ENCODE measurements around the gene CASKIN1.

The CASKIN1 gene

GRCh38 chr16:2159175-2159838 is 37.1 kb downstream of the CASKIN1 start:
- Histone ChIP-seq H3K36me3 (ENCODE audit: control insufficient read depth in 1 of 2, insufficient read depth in 2 of 2, low read length in 2 of 2) (peaks cover 9 to 11% of the 10 kb centered on the region in 2 experiments), H3K23ac (ENCODE audit: low read length) (no peak overlapping the region), H3K4me2 (ENCODE audit: low read length) (no peak overlapping the region), H2BK120ac (ENCODE audit: insufficient read depth, low read length, poor library complexity) (no peak overlapping the region), H2BK12ac (ENCODE audit: low read length) (no peak overlapping the region), H3K14ac (ENCODE audit: low read length) (no peak overlapping the region), H4K8ac (ENCODE audit: low read depth, low read length) (no peak overlapping the region), H3K79me2 (ENCODE audit: control insufficient read depth, insufficient read depth, low read length, poor library complexity) (peaks cover 48% of the 10 kb centered on the region), H2BK5ac (ENCODE audit: low read depth, low read length, poor library complexity) (no peak overlapping the region), H3K9me3 (ENCODE audit: insufficient read depth, low read depth, low read length) (peaks cover 4% of the 10 kb centered on the region), H2AFZ (ENCODE audit: insufficient read depth, low read length, poor library complexity) (no peak overlapping the region), H3K4me1 (ENCODE audit: control insufficient read depth in 1 of 2, insufficient read depth in 2 of 2, low read length in 2 of 2) (peaks cover 9 to 12% of the 10 kb centered on the region in 2 experiments), H3K79me1 (ENCODE audit: low read length) (peaks cover 11% of the 10 kb centered on the region), H2AK5ac (ENCODE audit: low read length) (no peak overlapping the region), H3K9ac (ENCODE audit: low read length) (no peak overlapping the region), H3K4me3 (ENCODE audit: low read depth, low read length) (no peak overlapping the region), H3K27me3 (ENCODE audit: insufficient read depth, low read length) (no peaks in the 10 kb centered on the region), H4K91ac (ENCODE audit: low read depth, low read length) (no peak overlapping the region), H3K18ac (ENCODE audit: low read length) (no peak overlapping the region), H4K12ac (ENCODE audit: low read depth, low read length) (no peak overlapping the region), H3K27ac (ENCODE audit: low read depth, low read length) (no peak overlapping the region), H3K4ac (ENCODE audit: low read depth, low read length) (peak overlapping the region; percentile 78)
- DNase-seq: no peak
- WGBS (ENCODE audit: extremely low coverage, insufficient coverage, insufficient read length): no CpG with 5 or more reads among the region's 24 CpGs

GRCh38 chr16:2158262-2158638 is 38.2 kb downstream of the CASKIN1 start:
- no CpG with 5 or more reads among the region's 15 CpGs for WGBS (ENCODE audit: extremely low coverage, insufficient coverage, insufficient read length)
- Histone ChIP-seq H2BK5ac (ENCODE audit: low read depth, low read length, poor library complexity) (no peak overlapping the region), H3K4me2 (ENCODE audit: low read length) (no peak overlapping the region)

DNA sequence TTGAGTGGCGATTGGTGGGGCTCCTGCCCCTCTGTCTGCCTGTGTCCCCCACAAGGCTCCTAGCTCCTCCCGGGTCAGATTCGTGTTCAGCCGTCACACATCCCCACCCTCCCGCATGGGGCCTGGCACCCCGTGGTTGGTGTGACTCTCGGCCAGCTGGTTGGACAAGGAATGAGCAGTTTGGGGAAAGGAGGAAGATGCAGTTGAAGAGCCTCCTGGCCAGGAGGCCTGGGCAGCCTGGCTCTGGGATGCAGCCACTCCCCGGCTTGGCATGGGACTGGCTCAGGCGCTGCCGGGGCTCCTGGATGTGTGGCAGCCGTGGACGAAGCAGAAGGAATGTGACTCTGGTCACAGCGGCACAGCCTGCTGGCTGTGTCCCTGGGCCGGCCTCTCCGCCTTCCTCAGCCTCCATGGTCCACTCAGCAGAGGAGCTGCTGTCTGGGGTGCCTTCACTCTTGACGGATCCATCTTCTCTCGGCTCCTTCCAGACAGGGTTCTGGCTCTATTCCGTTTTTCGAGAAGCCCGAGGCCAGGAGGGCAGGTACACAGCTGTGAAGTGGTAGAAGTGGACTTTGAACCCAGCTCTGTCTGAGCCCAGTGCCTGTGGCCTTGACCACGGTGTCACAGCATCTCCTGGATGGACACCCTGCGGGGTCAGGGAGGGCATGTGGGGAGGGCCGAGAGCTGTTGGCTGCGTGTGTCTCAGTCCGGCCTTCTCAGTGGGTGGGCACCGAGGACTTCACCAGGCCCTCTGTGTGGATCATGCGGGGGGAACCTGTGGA is 38.7 kb downstream of the CASKIN1 start:
- H3K79me2 ChIP-seq (ENCODE audit: control insufficient read depth, insufficient read depth, low read length, poor library complexity): peaks cover 58% of the 10 kb centered on the region
- H3K4me2 ChIP-seq (ENCODE audit: low read length): no peak overlapping the region
- no peak overlapping the region for H4K91ac ChIP-seq (ENCODE audit: low read depth, low read length)
- H3K27me3 ChIP-seq (ENCODE audit: insufficient read depth, low read length): no peaks in the 10 kb centered on the region
- no peak overlapping the region for H2AFZ ChIP-seq (ENCODE audit: insufficient read depth, low read length, poor library complexity)
- H3K23ac ChIP-seq (ENCODE audit: low read length): no peak overlapping the region
- peak overlapping the region; percentile 78 for H3K4ac ChIP-seq (ENCODE audit: low read depth, low read length)
- no peak overlapping the region for H3K4me3 ChIP-seq (ENCODE audit: low read depth, low read length)
- H4K12ac ChIP-seq (ENCODE audit: low read depth, low read length): no peak overlapping the region
- H3K9ac ChIP-seq (ENCODE audit: low read length): no peak overlapping the region
- peaks cover 5% of the 10 kb centered on the region for H3K9me3 ChIP-seq (ENCODE audit: insufficient read depth, low read depth, low read length)
- H3K14ac ChIP-seq (ENCODE audit: low read length): no peak overlapping the region
- no peak for DNase-seq
- no peak overlapping the region for H2BK120ac ChIP-seq (ENCODE audit: insufficient read depth, low read length, poor library complexity)
- H2BK5ac ChIP-seq (ENCODE audit: low read depth, low read length, poor library complexity): no peak overlapping the region
- H3K18ac ChIP-seq (ENCODE audit: low read length): no peak overlapping the region
- H3K4me1 ChIP-seq (ENCODE audit: control insufficient read depth in 1 of 2, insufficient read depth in 2 of 2, low read length in 2 of 2): peaks cover 19 to 24% of the 10 kb centered on the region in 2 experiments
- H3K36me3 ChIP-seq (ENCODE audit: control insufficient read depth in 1 of 2, insufficient read depth in 2 of 2, low read length in 2 of 2): peaks cover 17 to 21% of the 10 kb centered on the region in 2 experiments
- H4K8ac ChIP-seq (ENCODE audit: low read depth, low read length): no peak overlapping the region
- H2BK12ac ChIP-seq (ENCODE audit: low read length): no peak overlapping the region
- no peak overlapping the region for H2AK5ac ChIP-seq (ENCODE audit: low read length)
- WGBS (ENCODE audit: extremely low coverage, insufficient coverage, insufficient read length): no CpG with 5 or more reads among the region's 27 CpGs
- H3K79me1 ChIP-seq (ENCODE audit: low read length): peaks cover 20% of the 10 kb centered on the region
- H3K27ac ChIP-seq (ENCODE audit: low read depth, low read length): no peak overlapping the region

More at GRCh38 chr16:2158262-2158638, 38.2 kb downstream of the CASKIN1 start:
- Histone ChIP-seq H2AK5ac (ENCODE audit: low read length) (no peak overlapping the region), H3K4ac (ENCODE audit: low read depth, low read length) (peak overlapping the region; percentile 78), H3K9ac (ENCODE audit: low read length) (no peak overlapping the region), H3K27ac (ENCODE audit: low read depth, low read length) (no peak overlapping the region), H4K8ac (ENCODE audit: low read depth, low read length) (no peak overlapping the region), H4K12ac (ENCODE audit: low read depth, low read length) (no peak overlapping the region), H3K36me3 (ENCODE audit: control insufficient read depth in 1 of 2, insufficient read depth in 2 of 2, low read length in 2 of 2) (peaks cover 12 to 15% of the 10 kb centered on the region in 2 experiments), H4K91ac (ENCODE audit: low read depth, low read length) (no peak overlapping the region), H3K79me2 (ENCODE audit: control insufficient read depth, insufficient read depth, low read length, poor library complexity) (peaks cover 57% of the 10 kb centered on the region), H3K9me3 (ENCODE audit: insufficient read depth, low read depth, low read length) (peaks cover 3% of the 10 kb centered on the region), H2AFZ (ENCODE audit: insufficient read depth, low read length, poor library complexity) (no peak overlapping the region), H3K23ac (ENCODE audit: low read length) (no peak overlapping the region), H3K18ac (ENCODE audit: low read length) (no peak overlapping the region), H3K79me1 (ENCODE audit: low read length) (peaks cover 18% of the 10 kb centered on the region), H2BK12ac (ENCODE audit: low read length) (no peak overlapping the region), H3K4me1 (ENCODE audit: control insufficient read depth in 1 of 2, insufficient read depth in 2 of 2, low read length in 2 of 2) (peaks cover 13 to 22% of the 10 kb centered on the region in 2 experiments), H3K27me3 (ENCODE audit: insufficient read depth, low read length) (no peaks in the 10 kb centered on the region), H3K14ac (ENCODE audit: low read length) (no peak overlapping the region), H2BK120ac (ENCODE audit: insufficient read depth, low read length, poor library complexity) (no peak overlapping the region), H3K4me3 (ENCODE audit: low read depth, low read length) (no peak overlapping the region)
- no peak for DNase-seq

DNA sequence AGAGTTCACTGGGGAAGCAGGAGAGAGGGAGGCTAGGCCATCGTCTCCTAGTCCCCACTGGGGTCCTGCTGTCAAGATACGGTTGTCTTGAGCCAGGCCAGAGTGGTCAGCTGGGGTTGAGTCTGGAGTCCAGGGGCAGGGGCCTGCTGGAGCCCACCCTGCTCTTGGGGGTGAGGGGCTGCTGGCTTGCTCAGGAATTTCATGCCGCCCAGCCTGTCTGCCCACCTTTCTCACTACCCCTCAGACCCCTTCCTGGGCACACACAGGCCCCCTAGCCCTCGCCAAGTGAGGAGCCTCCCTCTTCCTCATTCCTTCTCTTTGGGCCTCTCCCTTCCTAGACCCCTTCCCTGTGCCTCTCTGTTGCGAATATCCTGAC is 39.6 kb downstream of the CASKIN1 start:
- Histone ChIP-seq H2BK5ac (ENCODE audit: low read depth, low read length, poor library complexity) (no peak overlapping the region), H3K27me3 (ENCODE audit: insufficient read depth, low read length) (no peaks in the 10 kb centered on the region), H3K4ac (ENCODE audit: low read depth, low read length) (peak overlapping the region; percentile 78), H2BK120ac (ENCODE audit: insufficient read depth, low read length, poor library complexity) (no peak overlapping the region), H3K79me1 (ENCODE audit: low read length) (peaks cover 20% of the 10 kb centered on the region), H3K18ac (ENCODE audit: low read length) (no peak overlapping the region), H2BK12ac (ENCODE audit: low read length) (no peak overlapping the region), H3K14ac (ENCODE audit: low read length) (no peak overlapping the region), H2AK5ac (ENCODE audit: low read length) (no peak overlapping the region), H3K4me1 (ENCODE audit: control insufficient read depth in 1 of 2, insufficient read depth in 2 of 2, low read length in 2 of 2) (peaks cover 21 to 27% of the 10 kb centered on the region in 2 experiments), H3K36me3 (ENCODE audit: control insufficient read depth in 1 of 2, insufficient read depth in 2 of 2, low read length in 2 of 2) (peaks cover 19 to 24% of the 10 kb centered on the region in 2 experiments), H4K8ac (ENCODE audit: low read depth, low read length) (no peak overlapping the region), H4K12ac (ENCODE audit: low read depth, low read length) (no peak overlapping the region), H3K9me3 (ENCODE audit: insufficient read depth, low read depth, low read length) (peaks cover 2% of the 10 kb centered on the region), H4K91ac (ENCODE audit: low read depth, low read length) (no peak overlapping the region), H3K79me2 (ENCODE audit: control insufficient read depth, insufficient read depth, low read length, poor library complexity) (peaks cover 58% of the 10 kb centered on the region), H2AFZ (ENCODE audit: insufficient read depth, low read length, poor library complexity) (no peak overlapping the region), H3K23ac (ENCODE audit: low read length) (no peak overlapping the region), H3K9ac (ENCODE audit: low read length) (peak overlapping the region; percentile 33), H3K4me2 (ENCODE audit: low read length) (peak overlapping the region; percentile 90), H3K4me3 (ENCODE audit: low read depth, low read length) (no peak overlapping the region), H3K27ac (ENCODE audit: low read depth, low read length) (no peak overlapping the region)
- no peak for DNase-seq
- no CpG with 5 or more reads among the region's 5 CpGs for WGBS (ENCODE audit: extremely low coverage, insufficient coverage, insufficient read length)
